ENCODE data around the gene VPS35.

- TF ChIP-seq, protein P1, sequence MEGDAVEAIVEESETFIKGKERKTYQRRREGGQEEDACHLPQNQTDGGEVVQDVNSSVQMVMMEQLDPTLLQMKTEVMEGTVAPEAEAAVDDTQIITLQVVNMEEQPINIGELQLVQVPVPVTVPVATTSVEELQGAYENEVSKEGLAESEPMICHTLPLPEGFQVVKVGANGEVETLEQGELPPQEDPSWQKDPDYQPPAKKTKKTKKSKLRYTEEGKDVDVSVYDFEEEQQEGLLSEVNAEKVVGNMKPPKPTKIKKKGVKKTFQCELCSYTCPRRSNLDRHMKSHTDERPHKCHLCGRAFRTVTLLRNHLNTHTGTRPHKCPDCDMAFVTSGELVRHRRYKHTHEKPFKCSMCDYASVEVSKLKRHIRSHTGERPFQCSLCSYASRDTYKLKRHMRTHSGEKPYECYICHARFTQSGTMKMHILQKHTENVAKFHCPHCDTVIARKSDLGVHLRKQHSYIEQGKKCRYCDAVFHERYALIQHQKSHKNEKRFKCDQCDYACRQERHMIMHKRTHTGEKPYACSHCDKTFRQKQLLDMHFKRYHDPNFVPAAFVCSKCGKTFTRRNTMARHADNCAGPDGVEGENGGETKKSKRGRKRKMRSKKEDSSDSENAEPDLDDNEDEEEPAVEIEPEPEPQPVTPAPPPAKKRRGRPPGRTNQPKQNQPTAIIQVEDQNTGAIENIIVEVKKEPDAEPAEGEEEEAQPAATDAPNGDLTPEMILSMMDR (IDR thresholded peaks at IDR 0.05) = no peak
- no peak for TF ChIP-seq POLR2A (IDR thresholded peaks at IDR 0.05)
Observed at GRCh38 chr16:46702030-46702429, 13.1 kb upstream of the VPS35 start.
